ENCODE data around the gene MET. TPM values are rescaled to one million over a fixed set of nuclear protein-coding genes. Genes with fewer than 3 reads are reported as not detected.

Gene MET
- total RNA-seq: 10 to 100 TPM; 25.5 to 34.0 TPM

DNA sequence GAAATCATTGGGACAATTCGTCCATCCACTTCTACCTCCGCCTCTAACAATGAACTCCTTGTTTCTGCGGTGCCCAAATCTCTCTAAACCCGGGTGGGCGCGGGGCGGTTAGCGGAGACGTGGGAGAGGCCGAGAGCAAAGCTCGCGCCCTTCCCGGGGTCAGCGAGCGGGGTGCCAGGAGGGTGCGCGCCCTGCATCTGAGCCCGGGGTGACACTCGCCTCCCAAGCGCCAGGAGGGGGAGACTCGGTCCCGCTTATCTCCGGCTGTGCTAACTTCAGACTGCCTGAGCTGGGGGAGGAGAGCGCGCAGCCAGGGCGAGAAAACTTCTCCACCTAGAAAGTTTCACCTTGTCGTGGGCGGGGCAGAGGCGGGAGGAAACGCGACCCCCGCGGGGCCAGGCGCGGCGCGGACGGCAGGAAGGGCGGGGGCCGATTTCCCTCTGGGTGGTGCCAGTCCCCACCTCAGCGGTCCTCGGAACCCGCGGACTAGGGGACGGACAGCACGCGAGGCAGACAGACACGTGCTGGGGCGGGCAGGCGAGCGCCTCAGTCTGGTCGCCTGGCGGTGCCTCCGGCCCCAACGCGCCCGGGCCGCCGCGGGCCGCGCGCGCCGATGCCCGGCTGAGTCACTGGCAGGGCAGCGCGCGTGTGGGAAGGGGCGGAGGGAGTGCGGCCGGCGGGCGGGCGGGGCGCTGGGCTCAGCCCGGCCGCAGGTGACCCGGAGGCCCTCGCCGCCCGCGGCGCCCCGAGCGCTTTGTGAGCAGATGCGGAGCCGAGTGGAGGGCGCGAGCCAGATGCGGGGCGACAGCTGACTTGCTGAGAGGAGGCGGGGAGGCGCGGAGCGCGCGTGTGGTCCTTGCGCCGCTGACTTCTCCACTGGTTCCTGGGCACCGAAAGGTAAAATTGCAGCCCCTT is at the start of gene MET:
MET (plus strand) TSS at position 516 of the 915 bp plus-strand sequence. CDS start 26,889 bp downstream, outside the sequence.

Other genes with a start within 250 kb of the MET start
- gene CAV2, start 172.5 kb upstream of the MET start, total RNA-seq: 10 to 100 TPM; 33.7 to 37.6 TPM
- gene CAV1, start 147.2 kb upstream of the MET start, total RNA-seq: 10 to 100 TPM; 43.4 to 60.6 TPM
- 100 to 1,000 TPM in 1 of 2 donors, 10 to 100 TPM in 1; 95.7 to 118 TPM for gene CAPZA2, start 190.4 kb downstream of the MET start, total RNA-seq

Measured in melanocyte of skin (primary cell).